H1 (cell line): ENCODE data around the gene KIF1B. TPM values are rescaled to one million over a fixed set of nuclear protein-coding genes. Genes with fewer than 3 reads are reported as not detected.

Experiments
- CTCF ChIA-PET: fragments of 300-600 bp; sonication (Branson Sonifier 250); formaldehyde crosslinking; loops from one replicate; lab custom pipeline; 2021; ENCODE audit not compliant: partially characterized antibody; lab: Charles Lee
- POLR2A ChIA-PET: fragments of 300-600 bp; sonication (Branson Sonifier 250); formaldehyde crosslinking; loops from one replicate; lab custom pipeline; 2021; ENCODE audit warnings: inconsistent platforms; ENCODE audit not compliant: partially characterized antibody; lab: Charles Lee
- DNase-seq, 2 experiments: peaks; one replicate each; pipeline versions ENCODE4 v3.0.0 to v3.0.0-alpha.2; 2010 to 2022; ENCODE audit warnings: low spot score in 2 of 2, low read depth in 1 of 2, mixed read lengths in 1 of 2
- FAIRE-seq: peaks from 2 replicates; lab custom pipeline; 2011; peaks lifted over from hg19 to GRCh38; lab: Jason Lieb, UNC
- H2AFZ ChIP-seq: 2 replicates; pipeline ENCODE4 v1.8.1; 2012; ENCODE audit warnings: low read length, inconsistent platforms
- H2AK5ac ChIP-seq: 2 replicates; pipeline ENCODE4 v1.6.1; 2013; ENCODE audit warnings: low read depth, low read length
- H2BK120ac ChIP-seq: replicated peaks from 2 replicates; pipeline ENCODE3; 2013; ENCODE audit warnings: low read depth, low read length, inconsistent platforms
- H2BK12ac ChIP-seq: 2 replicates; pipeline ENCODE4 v1.6.1; 2013; ENCODE audit warnings: low read depth, low read length
- H2BK15ac ChIP-seq: 2 replicates; pipeline ENCODE4 v1.6.1; 2013; ENCODE audit warnings: low read length
- H2BK20ac ChIP-seq: 2 replicates; pipeline ENCODE4 v1.6.1; 2013; ENCODE audit warnings: low read length
- H2BK5ac ChIP-seq: 2 replicates; pipeline ENCODE4 v1.6.1; 2013; ENCODE audit warnings: low read depth, low read length
- H3K14ac ChIP-seq: 2 replicates; pipeline ENCODE4 v1.6.1; 2013; ENCODE audit warnings: inconsistent platforms; ENCODE audit not compliant: insufficient read length
- H3K18ac ChIP-seq: 2 replicates; pipeline ENCODE4 v1.6.1; 2013; ENCODE audit warnings: low read length; ENCODE audit errors: extremely low read depth
- H3K23ac ChIP-seq: 2 replicates; pipeline ENCODE4 v1.6.1; 2013; ENCODE audit warnings: inconsistent platforms; ENCODE audit not compliant: insufficient read length
- H3K23me2 ChIP-seq: 2 replicates; pipeline ENCODE4 v1.6.1; 2013; ENCODE audit warnings: low read depth, low read length
- H3K27ac ChIP-seq: 2 replicates; pipeline ENCODE4 v1.6.1; 2011; ENCODE audit warnings: low read depth, low read length, inconsistent platforms
- H3K27me3 ChIP-seq, 4 experiments: replicated peaks in 1 of 4; 1 replicate in 1 of 4; 2 replicates in 3 of 4; pipeline versions ENCODE4 v1.6.1 to v1.8.1; 2011 to 2013; ENCODE audit warnings: low read length in 3 of 4, mild to moderate bottlenecking in 3 of 4, inconsistent platforms in 2 of 4, mixed read lengths in 2 of 4, moderate library complexity in 1 of 4; ENCODE audit not compliant: control insufficient read depth in 3 of 4, insufficient read depth in 3 of 4; ENCODE audit errors: extremely low read depth in 1 of 4
- H3K36me3 ChIP-seq, 4 experiments: 2 replicates each; pipeline versions ENCODE4 v1.6.1 to v1.8.1; 2011 to 2013; ENCODE audit warnings: mild to moderate bottlenecking in 4 of 4, low read length in 3 of 4, moderate library complexity in 2 of 4, control low read depth in 1 of 4, inconsistent platforms in 1 of 4; ENCODE audit not compliant: insufficient read depth in 4 of 4, control insufficient read depth in 2 of 4
- H3K4ac ChIP-seq: replicated peaks from 2 replicates; pipeline ENCODE3; 2013; ENCODE audit warnings: low read length, low read depth, mixed read lengths, inconsistent platforms; ENCODE audit not compliant: insufficient read length
- H3K4me1 ChIP-seq, 4 experiments: replicated peaks in 1 of 4; 1 replicate in 1 of 4; 2 replicates in 3 of 4; pipeline versions ENCODE4 v1.6.1 to v1.8.1; 2011 to 2013; ENCODE audit warnings: low read length in 3 of 4, inconsistent platforms in 2 of 4, mixed read lengths in 1 of 4; ENCODE audit not compliant: insufficient read depth in 4 of 4, control insufficient read depth in 3 of 4
- H3K4me2 ChIP-seq, 2 experiments: 2 replicates each; pipeline versions ENCODE4 v1.6.1 to v1.8.1; 2011 to 2013; ENCODE audit warnings: low read depth in 2 of 2, low read length in 2 of 2, control low read depth in 1 of 2, inconsistent platforms in 1 of 2, mild to moderate bottlenecking in 1 of 2; ENCODE audit not compliant: insufficient read depth in 1 of 2
- H3K4me3 ChIP-seq, 4 experiments: fragments of 200-600, 300-600 bp in 1 of 4; sonication (generic), shearing (Covaris generic), sonication (Bioruptor Twin) in 1 of 4; 2 replicates each; pipeline versions ENCODE4 v1.5.1 to v1.8.1; 2011 to 2016; ENCODE audit warnings: low read length in 4 of 4, low read depth in 3 of 4, control low read depth in 2 of 4, inconsistent platforms in 2 of 4, mild to moderate bottlenecking in 2 of 4, mixed read lengths in 1 of 4, moderate library complexity in 1 of 4; ENCODE audit not compliant: insufficient read depth in 2 of 4; ENCODE audit errors: extremely low read depth in 1 of 4
- H3K56ac ChIP-seq: replicated peaks from 2 replicates; pipeline ENCODE3; 2013; ENCODE audit warnings: low read depth, mild to moderate bottlenecking, mixed read lengths, low read length, inconsistent platforms; ENCODE audit not compliant: insufficient read length
- H3K79me1 ChIP-seq: 2 replicates; pipeline ENCODE4 v1.6.1; 2013; ENCODE audit warnings: low read depth, low read length, control low read depth
- H3K79me2 ChIP-seq, 2 experiments: 2 replicates each; pipeline versions ENCODE4 v1.6.1 to v1.8.1; 2012 to 2013; ENCODE audit warnings: low read length in 2 of 2, mild to moderate bottlenecking in 2 of 2, inconsistent platforms in 1 of 2; ENCODE audit not compliant: insufficient read depth in 2 of 2, control insufficient read depth in 1 of 2
- H3K9ac ChIP-seq, 4 experiments: replicated peaks in 1 of 4; 1 replicate in 1 of 4; 2 replicates in 3 of 4; pipeline versions ENCODE4 v1.6.1 to v1.8.1; 2011 to 2013; ENCODE audit warnings: low read depth in 3 of 4, low read length in 3 of 4, control low read depth in 2 of 4, mild to moderate bottlenecking in 2 of 4, moderate library complexity in 2 of 4, inconsistent platforms in 1 of 4; ENCODE audit errors: extremely low read depth in 1 of 4
- H3K9me3 ChIP-seq, 2 experiments: 2 replicates each; pipeline versions ENCODE4 v1.6.1 to v1.8.1; 2012 to 2013; ENCODE audit warnings: mild to moderate bottlenecking in 2 of 2, moderate library complexity in 2 of 2, control low read depth in 1 of 2, inconsistent platforms in 1 of 2, low read depth in 1 of 2, low read length in 1 of 2, mixed read lengths in 1 of 2; ENCODE audit not compliant: insufficient read depth in 2 of 2
- H4K20me1 ChIP-seq, 2 experiments: replicated peaks in 1 of 2; 2 replicates each; pipeline versions ENCODE3 to v1.8.1; 2011 to 2013; ENCODE audit warnings: inconsistent platforms in 2 of 2, low read length in 2 of 2, mild to moderate bottlenecking in 1 of 2; ENCODE audit not compliant: insufficient read depth in 2 of 2, control insufficient read depth in 1 of 2
- H4K5ac ChIP-seq: 2 replicates; pipeline ENCODE4 v1.6.1; 2013; ENCODE audit warnings: low read length, low read depth, mixed read lengths, inconsistent platforms; ENCODE audit not compliant: insufficient read length
- H4K8ac ChIP-seq: 2 replicates; pipeline ENCODE4 v1.8.0; 2013; ENCODE audit warnings: mild to moderate bottlenecking, moderate library complexity, low read length, inconsistent platforms; ENCODE audit not compliant: insufficient read depth; ENCODE audit errors: extremely low read depth
- H4K91ac ChIP-seq: replicated peaks from 2 replicates; pipeline ENCODE3; 2013; ENCODE audit warnings: low read length, mixed read lengths, inconsistent platforms; ENCODE audit not compliant: insufficient read length
- BACH1 ChIP-seq: IDR thresholded peaks from 2 replicates; pipeline ENCODE4 v1.6.1; 2012; ENCODE audit warnings: low read length, improper control_type of control experiment
- JUND ChIP-seq: IDR thresholded peaks from 2 replicates; pipeline ENCODE4 v1.6.1; 2011; ENCODE audit warnings: mild to moderate bottlenecking, improper control_type of control experiment, low read length
- WGBS, 2 experiments: shearing (Covaris generic) in 1 of 2; methylation state at CpG; one replicate each; pipeline versions ENCODE4 v1.1.6 to v1.1.7; 2013 to 2015; ENCODE audit warnings: low lambda C conversion rate in 2 of 2, mixed read lengths in 2 of 2, inconsistent platforms in 1 of 2, low coverage in 1 of 2, missing lambda C conversion rate in 1 of 2; ENCODE audit not compliant: insufficient replicate concordance in 2 of 2, insufficient coverage in 1 of 2, insufficient read length in 1 of 2; ENCODE audit errors: extremely low coverage in 1 of 2, missing lambda C conversion rate in 1 of 2; 5-methylcytosine and 5-hydroxymethylcytosine counted together
- polyA plus RNA-seq, 7 experiments: library from polyadenylated mRNA; depleted of rRNA in 3 of 7; stranded (reverse) in 5 of 7; unstranded in 2 of 7; fragments of >200 nt in 5 of 7; fragments of 200-250 nt in 2 of 7; gene quantifications; 1 replicate in 5 of 7; 2 replicates in 1 of 7; 4 replicates in 1 of 7; pipeline versions ENCODE4 v1.2.1 to v1.2.3, GENCODE V29; 2011 to 2013; ENCODE audit warnings: missing spikeins in 2 of 7, mixed read lengths in 2 of 7
- total RNA-seq: library from RNA; stranded (reverse); fragmentation: NEBNext Ultra II Directional; extraction: Animal tissue kit (Norgen Biotek cat#: 25700); gene quantifications from 2 replicates; pipeline ENCODE4 v1.2.1, GENCODE V29; 2021

Gene KIF1B
- total and polyA plus RNA-seq, 2 of the 8 experiments (the other 6 are each of a cell fraction or from before 2014, with no cell fraction given): 39.1 to 74.2 TPM

- FAIRE-seq (no peak), DNase-seq (no peak)
- Histone ChIP-seq H4K91ac (peak overlapping the region; percentile 91), H3K36me3 (no peaks in the 10 kb centered on the region), H3K14ac (no peak overlapping the region), H3K4me3 (peak overlapping the region; percentile 56 to 94 (median 88)), H3K18ac (peak overlapping the region; percentile 72; the same call in 1 of the 2 replicates), H3K23me2 (peaks cover 15% of the 10 kb centered on the region), H3K79me2 (peaks cover 22 to 35% of the 10 kb centered on the region in 2 experiments), H2BK15ac (0 out of 2 replicates have a peak overlapping the region, but pooled peaks have one; percentile 81), H3K4me1 (peaks cover 0 to 4% (median 2%) of the 10 kb centered on the region in 4 experiments; a peak in 4 of 7 replicates), H2AK5ac (no peak overlapping the region), H4K20me1 (peaks cover 5 to 10% of the 10 kb centered on the region in 2 experiments), H3K9me3 (no peaks in the 10 kb centered on the region), H3K56ac (no peak overlapping the region), H3K27ac (peak overlapping the region; percentile 66), H3K4me2 (peak overlapping the region; percentile 52 to 88), H4K5ac (peak overlapping the region; percentile 1), H2AFZ (peak overlapping the region; percentile 97), H3K23ac (no peak overlapping the region), H4K8ac (peak overlapping the region; percentile 51; the same call in 1 of the 2 replicates), H3K9ac (peak overlapping the region; percentile 58 to 82 (median 80)), H3K4ac (no peak overlapping the region), H2BK120ac (no peak overlapping the region), H3K79me1 (no peaks in the 10 kb centered on the region), H2BK20ac (no peak overlapping the region), H3K27me3 (no peaks in the 10 kb centered on the region), H2BK5ac (peak overlapping the region; percentile 87), H2BK12ac (peak overlapping the region; percentile 98)
- ChIA-PET CTCF (interaction anchor here (0.6 to 2.4 kb wide), 30 partner anchors 9 to 252 kb away, joined by 3 to 14 read pairs (median 4); no protein-coding TSS in a partner anchor), POLR2A (interaction anchor here (1.1 to 2.2 kb wide), 9 partner anchors 16 to 190 kb away, joined by 3 to 8 read pairs (median 5); partner anchors contain the start of genes PGD and UBE4B)
- no peak for TF ChIP-seq JUND
- 0 out of 2 replicates have a peak, but pooled peaks have one; percentile 62 for TF ChIP-seq BACH1
- 15% methylated on average over 8 of the region's 8 CpGs; no CpG with 5 or more reads in 1 of the 2 experiments for WGBS, 2 experiments
Measured at GRCh38 chr1:10209590-10209904, 823 bp upstream of the KIF1B start.
